Measurements from ENCODE around the gene ABL2.

- TF ChIP-seq POLR2A (IDR thresholded peaks at IDR 0.05; ENCODE audit: low read depth, low read length) (0 out of 2 replicates have a peak, but pooled peaks have one; percentile 38), TAF1 (IDR thresholded peaks at IDR 0.05; ENCODE audit: borderline replicate concordance, low read depth, low read length) (0 out of 2 replicates have a peak, but pooled peaks have one; percentile 4), POLR2AphosphoS5 (IDR thresholded peaks at IDR 0.05; ENCODE audit: low read depth, low read length) (no peak)
Observed at GRCh38 chr1:179229214-179230140, at the start of gene ABL2.
